Activated T-helper 9 cell treated with anti-CD3 and anti-CD28 coated beads, Interleukin-2, amount 50 U/mL, for 16 hours (primary cell): Measurements from ENCODE around the gene USP16.

ENCODE experiments used
- DNase-seq: peaks from one replicate; pipeline ENCODE4 v3.0.0-alpha.2; 2020; ENCODE audit warnings: low read depth

USP16 gene

GRCh38 chr21:29083306-29083705 lies 58.8 kb downstream of the USP16 start:
- no peak for DNase-seq

GRCh38 chr21:29084372-29084771 lies 59.9 kb downstream of the USP16 start:
- DNase-seq: no peak

GRCh38 chr21:29085106-29085752 lies 60.8 kb downstream of the USP16 start:
- DNase-seq: no peak

GRCh38 chr21:29091033-29091432 lies 66.6 kb downstream of the USP16 start:
- DNase-seq: no peak

GRCh38 chr21:29092102-29092959 lies 67.9 kb downstream of the USP16 start:
- DNase-seq: no peak

GRCh38 chr21:29096218-29097015 lies 71.9 kb downstream of the USP16 start:
- DNase-seq: no peak

- DNase-seq: no peak
Measured at GRCh38 chr21:29098156-29098555, 73.7 kb downstream of the USP16 start.

GRCh38 chr21:29102791-29103257 lies 78.4 kb downstream of the USP16 start:
- no peak for DNase-seq
